GM19099 (cell line): Measurements from ENCODE around the gene CASD1.

Experiments used
- POLR2A ChIP-seq: IDR thresholded peaks from 3 replicates; pipeline ENCODE4 v1.6.1; 2011; ENCODE audit warnings: low read depth; ENCODE audit not compliant: insufficient read length; ENCODE audit errors: extremely low read depth

CASD1 gene

DNA sequence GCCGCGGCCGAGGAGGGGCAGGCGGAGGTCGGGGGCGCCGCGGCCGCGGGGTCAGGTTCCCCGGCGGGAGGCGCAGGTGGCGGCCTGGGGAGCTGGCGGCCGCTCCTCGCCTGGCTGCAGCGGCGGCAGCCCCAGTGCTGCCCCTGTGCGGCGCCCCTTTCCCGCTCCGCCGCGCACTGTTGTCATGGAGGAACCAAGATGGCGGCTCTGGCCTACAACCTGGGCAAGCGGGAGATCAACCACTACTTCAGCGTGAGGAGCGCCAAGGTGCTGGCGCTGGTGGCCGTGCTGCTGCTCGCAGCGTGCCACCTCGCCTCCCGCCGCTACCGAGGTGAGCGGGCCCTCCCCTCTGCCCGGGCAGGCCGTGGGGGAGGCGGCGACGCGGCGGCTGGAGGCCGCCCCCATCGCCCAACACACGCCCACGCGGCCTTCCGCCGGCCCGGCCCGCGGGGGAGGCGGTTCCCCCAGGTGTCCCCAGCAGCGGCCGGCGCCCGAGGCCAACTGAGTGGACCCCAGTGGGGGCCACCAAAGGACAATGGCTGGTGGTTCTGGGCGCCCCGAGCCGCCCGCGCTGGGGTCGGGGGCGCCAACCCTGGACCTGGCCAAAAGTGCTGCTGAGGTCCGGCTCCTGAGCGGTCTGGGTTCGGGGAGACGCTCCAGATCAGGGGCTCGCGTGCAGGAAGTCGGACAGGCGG, 425 bp downstream of the CASD1 start:
- TF ChIP-seq POLR2A: peak; percentile 27

DNA sequence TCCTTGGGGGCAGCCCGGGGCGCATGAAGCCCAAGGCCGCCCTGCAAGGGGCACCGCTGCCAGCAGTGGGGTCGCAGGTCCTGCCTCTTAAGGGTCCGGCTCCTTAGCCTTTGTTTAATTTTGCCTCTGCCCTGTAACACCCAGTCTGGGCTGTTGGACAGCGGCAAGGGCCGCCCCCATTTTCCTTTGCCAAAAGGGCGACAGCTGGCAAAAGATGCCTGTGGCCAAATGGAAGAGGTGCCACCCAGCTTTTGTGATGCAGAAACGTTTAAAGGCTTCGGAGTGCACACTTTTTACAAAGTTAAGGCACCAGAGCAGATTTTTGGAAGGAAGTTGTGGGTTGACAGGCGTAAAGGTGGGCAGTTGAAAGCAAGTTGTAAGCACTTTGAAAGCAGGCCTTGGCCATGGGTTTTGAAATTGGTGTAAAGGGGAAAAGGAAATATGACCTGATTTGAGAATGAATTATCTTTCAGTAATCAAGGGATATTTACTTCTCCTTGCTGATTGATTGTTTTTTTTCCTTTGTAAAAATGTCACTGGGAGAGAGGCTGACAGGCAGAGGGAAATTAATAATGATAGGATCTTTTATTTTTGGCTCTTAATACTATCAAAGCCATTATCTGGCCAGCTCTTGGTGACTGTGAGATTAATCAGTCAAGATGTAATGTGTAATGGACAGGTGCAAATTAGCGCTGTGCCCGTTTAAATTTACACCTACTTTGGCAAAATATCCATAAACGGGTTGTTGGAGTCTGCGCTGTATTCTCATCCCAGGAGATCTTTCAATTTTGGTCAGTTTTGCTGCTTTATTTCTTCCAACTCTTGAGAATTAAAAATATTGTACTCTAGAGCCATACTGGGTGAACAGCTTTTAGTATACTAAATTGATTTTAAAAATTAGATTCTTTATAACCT, 1.2 kb downstream of the CASD1 start:
- no peak for TF ChIP-seq POLR2A

DNA sequence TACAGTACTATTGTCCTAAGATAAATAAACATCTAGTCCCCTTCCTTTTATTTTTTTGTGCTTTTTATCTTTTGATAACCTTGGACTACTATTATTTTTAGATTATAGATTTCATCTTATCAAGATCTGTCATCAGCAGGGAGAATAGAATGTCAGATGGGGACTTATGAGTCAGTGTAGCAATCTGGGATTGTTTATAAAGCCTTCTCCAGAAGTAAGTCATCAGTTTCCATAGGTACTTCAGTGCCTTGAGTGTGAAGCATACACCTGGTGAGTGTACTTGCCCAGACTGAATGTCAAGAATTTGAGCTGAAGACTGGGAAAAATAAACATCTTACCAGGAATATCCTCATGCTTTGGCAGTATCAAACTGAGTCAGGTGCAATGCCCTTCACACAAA, 2.1 kb downstream of the CASD1 start:
- no peak for TF ChIP-seq POLR2A

- TF ChIP-seq POLR2A: no peak
Measured at GRCh38 chr7:94512735-94513564, 3.3 kb downstream of the CASD1 start.

DNA sequence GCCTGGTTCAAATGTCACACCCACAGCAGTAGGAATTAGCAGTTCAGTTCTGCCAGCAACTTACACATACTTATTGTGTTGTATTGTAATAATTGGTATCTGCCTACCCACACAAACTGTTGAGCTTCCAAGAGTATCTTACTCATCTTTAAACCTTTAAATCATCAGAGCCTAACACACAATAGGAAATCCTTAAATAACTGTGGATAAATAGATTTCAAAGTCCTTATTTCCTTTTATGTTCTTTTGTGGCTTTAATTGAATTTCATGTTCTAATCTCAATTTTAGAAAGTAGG, 3.9 kb downstream of the CASD1 start:
- TF ChIP-seq POLR2A: no peak

- no peak for TF ChIP-seq POLR2A
Measured at GRCh38 chr7:94514140-94514889, 4.7 kb downstream of the CASD1 start.

GRCh38 chr7:94514917-94515316, 5.3 kb downstream of the CASD1 start:
- TF ChIP-seq POLR2A: no peak

GRCh38 chr7:94525923-94526322, 16.3 kb downstream of the CASD1 start:
- TF ChIP-seq POLR2A: no peak

- no peak for TF ChIP-seq POLR2A
Measured at GRCh38 chr7:94529516-94529915, 19.9 kb downstream of the CASD1 start.

DNA sequence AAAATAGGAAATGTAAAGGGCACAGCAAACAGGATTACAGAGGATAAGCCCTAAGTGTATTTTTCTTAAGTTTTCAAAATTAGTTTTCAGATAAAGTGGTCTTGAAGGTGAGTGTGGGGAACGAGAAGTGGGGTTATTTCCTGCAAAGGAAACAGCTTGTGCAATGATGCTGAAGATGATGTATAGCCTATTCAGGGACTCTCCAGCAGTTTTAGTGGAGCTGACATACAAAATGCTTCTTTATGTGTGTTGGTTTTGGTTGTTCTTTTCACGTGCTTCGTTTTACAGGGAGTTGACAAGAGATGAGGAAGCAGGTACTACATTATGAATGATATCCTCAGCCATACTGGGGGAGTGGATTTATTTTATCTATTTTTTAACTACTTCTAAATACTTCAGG, 20.5 kb downstream of the CASD1 start:
- TF ChIP-seq POLR2A: no peak

- TF ChIP-seq POLR2A: no peak
Measured at GRCh38 chr7:94532676-94533075, 23.1 kb downstream of the CASD1 start.

DNA sequence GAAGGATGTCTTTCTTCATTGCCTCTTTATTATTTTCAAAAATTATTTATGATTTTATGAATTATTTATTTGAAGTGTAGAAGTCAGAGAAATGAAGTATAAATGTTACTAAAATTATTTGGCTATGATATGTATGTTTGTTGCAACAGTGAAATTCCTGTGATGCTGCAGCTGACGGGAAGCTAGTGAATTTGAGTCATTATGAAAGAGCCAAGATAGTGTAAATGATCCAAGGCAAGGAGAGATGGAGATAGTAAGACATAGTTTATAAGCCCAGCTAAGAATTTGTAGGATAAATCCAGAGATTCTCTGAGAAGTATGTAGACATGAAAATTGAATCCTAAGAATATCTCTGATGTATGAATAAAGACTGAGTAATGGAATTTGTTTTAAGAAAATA, 30.8 kb downstream of the CASD1 start:
- no peak for TF ChIP-seq POLR2A

- no peak for TF ChIP-seq POLR2A
Measured at GRCh38 chr7:94547126-94547525, 37.5 kb downstream of the CASD1 start.

GRCh38 chr7:94556028-94556427, 46.4 kb downstream of the CASD1 start:
- no peak for TF ChIP-seq POLR2A

DNA sequence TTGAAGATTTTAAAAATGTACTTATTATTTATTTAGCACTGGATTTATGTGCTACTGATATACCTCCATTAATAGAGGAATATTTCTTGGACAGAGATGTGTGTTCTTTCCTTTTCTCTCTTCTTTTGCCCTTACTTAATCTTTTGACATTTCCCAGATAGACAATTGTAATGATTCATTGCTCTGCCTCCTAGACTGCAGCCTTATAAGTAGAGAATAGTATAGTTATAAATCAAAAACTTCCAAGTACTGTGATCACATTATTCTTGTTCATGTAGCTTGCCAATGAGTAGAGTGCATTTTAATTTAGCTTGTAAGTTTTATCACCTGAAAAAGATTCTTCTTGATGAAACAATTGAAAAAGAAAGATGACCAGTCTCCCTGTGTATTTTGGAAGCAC, 47.6 kb downstream of the CASD1 start:
- TF ChIP-seq POLR2A: no peak
